ENCODE measurements around the gene ATP5F1C.
A peak's percentile ranks its signal among the peaks of the same experiment; 100 is the strongest.
"Not testable (repeated sequence)": the region's sequence is repeated elsewhere in the genome, so short reads cannot be mapped to it uniquely, and the experiment has no call there.

Gene ATP5F1C

GRCh38 chr10:7794251-7795026 lies 6.5 kb downstream of the ATP5F1C start:
- DNase-seq (ENCODE audit: low spot score): no peak

DNA sequence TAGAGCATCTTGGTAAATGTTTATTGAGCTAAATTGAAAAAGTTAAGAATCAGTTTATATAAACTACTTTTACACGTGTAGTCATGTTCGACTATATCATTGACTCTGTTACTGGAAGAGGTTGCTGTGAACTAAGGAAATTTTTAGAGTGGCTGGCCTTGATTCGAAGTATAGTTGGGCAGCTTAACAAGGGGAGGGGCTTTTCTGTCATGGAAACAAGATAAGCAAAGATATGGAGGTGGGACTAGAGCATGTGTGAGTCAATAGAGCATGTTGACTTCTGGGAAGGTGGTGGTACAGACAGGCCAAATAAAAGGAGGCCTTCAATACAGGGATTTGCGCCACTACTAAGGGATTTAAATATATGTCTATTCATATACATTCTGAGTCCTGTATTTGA lies 7.6 kb downstream of the ATP5F1C start:
- DNase-seq (ENCODE audit: low spot score): no peak

- DNase-seq (ENCODE audit: low spot score): peak; percentile 76
Observed at GRCh38 chr10:7797582-7797981, 9.6 kb downstream of the ATP5F1C start.

- DNase-seq (ENCODE audit: low spot score): no peak
Observed at GRCh38 chr10:7802606-7803005, 14.6 kb downstream of the ATP5F1C start.

- DNase-seq (ENCODE audit: low spot score): no peak
Observed at GRCh38 chr10:7804216-7804615, 16.2 kb downstream of the ATP5F1C start.

DNA sequence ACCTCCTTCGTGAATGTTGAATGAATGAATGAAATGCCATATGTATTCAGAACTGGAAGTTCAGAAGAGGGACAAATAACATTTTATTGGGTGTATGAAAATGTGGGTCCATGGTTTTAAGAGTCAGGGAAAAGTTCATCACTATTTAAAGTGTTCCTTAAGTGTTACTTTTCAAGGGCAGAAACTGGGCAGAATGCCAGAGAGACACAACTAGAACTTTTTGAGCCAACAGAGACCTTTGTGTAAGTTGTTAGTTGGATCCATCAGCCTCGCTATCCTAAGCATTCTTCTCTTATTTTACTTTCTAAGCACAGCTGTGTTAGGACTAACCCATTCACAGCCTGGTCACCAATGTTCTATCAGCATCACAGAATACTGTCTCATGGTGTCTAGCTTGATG lies 16.8 kb downstream of the ATP5F1C start:
- no peak for DNase-seq (ENCODE audit: low spot score)

- DNase-seq (ENCODE audit: low spot score): no peak
Observed at GRCh38 chr10:7808686-7809267, 20.8 kb downstream of the ATP5F1C start.

GRCh38 chr10:7810443-7810842 lies 22.5 kb downstream of the ATP5F1C start:
- DNase-seq (ENCODE audit: low spot score): no peak

GRCh38 chr10:7811000-7811399 lies 23.0 kb downstream of the ATP5F1C start:
- DNase-seq (ENCODE audit: low spot score): no peak

DNA sequence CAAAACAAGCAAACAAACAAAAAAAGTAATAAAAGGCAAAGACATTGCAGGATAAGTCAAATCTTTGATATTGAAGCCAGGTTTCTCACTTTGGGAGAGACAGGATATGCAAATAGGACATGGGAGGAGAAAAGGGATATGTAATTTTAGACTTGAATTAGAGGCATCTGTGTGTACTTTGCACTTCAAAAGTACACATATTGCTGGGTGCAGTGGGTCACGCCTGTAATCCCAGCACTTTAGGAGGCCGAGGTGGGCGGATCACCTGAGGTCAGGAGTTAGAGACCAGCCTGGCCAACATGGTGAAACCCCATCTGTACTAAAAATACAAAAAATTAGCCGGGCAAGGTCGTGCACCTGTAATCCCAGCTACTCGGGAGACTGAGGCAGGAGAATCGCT lies 23.8 kb downstream of the ATP5F1C start:
- not testable (repeated sequence) for DNase-seq (ENCODE audit: low spot score)

DNA sequence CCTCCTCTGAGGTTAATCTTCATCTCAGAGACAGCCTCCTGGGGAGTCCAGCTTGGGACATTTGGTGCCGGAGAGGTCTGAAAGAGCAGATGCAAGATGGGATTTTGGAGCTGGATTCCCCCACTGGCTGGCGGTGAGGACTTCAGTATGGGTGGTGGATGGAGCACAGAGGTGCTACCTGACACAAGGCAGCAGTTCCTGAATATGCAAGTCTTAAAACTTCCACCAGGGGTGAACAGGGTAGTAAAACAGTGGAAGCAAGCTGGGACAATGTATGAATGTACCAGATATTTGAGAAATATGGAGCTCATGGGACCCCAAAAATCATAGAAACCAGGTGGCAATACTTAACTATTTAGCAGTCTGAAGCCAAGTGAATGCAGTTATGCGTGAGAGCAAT lies 25.5 kb downstream of the ATP5F1C start:
- no peak for DNase-seq (ENCODE audit: low spot score)

- DNase-seq (ENCODE audit: low spot score): no peak
Observed at GRCh38 chr10:7817576-7817975, 29.6 kb downstream of the ATP5F1C start.

DNA sequence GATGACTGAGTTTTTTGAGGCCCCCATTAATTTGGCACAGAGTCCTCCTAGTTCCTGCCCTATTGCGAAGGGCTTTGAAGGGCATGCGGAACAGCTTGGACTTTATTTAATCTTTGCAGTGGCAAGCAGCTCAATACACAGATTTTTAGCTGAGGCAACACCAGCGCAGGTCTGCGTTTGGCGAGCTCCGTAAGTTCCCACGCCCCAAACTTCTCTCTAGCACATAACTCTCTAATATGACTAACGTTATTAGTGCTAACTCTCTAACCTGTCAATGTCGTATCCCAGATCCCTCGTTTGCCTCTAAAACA lies 30.0 kb downstream of the ATP5F1C start:
- no peak for DNase-seq (ENCODE audit: low spot score)

DNA sequence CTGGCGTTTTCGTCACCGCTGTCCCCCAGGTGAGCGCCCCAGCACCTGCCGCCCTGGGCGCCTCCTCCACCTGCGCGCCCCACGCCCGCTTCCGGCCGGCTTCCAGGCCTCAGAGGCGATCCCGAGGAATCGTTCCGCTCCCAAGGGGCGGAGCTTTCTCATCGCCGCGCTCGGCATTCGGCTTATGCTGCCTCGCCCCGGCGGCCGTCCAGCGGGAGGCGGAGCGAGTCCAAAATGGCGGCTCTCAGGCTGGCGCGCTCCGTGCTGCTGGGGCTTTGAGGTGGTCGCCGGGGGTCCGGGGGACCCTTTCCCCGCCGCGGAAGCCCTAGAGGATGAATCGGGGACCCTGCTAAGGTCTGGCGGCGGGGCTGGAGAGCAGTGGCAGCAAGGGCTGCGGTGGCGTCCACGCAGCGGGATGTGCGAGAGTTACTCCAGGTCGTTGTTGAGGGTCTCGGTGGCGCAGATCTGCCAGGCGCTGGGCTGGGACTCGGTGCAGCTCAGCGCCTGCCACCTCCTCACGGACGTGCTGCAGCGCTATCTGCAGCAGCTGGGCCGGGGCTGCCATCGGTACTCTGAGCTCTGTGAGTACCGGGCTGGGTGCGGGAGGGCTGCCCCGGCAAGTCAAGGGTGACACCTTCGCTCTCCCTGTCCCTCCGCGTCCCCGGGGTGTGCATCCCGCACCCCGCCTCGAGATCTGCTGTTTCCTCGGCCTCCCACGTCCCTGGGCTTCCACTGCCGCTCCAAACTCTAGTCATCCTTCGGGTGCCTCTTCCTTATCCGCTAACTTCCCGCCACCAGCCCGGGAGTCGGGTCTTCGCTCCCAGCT lies 30.5 kb downstream of the ATP5F1C start, which contains the start of gene TAF3:
Gene TAF3 (plus strand): TSS at position 211 of the 826 bp plus-strand sequence. CDS start 205 bp downstream, at position 416.
- DNase-seq (ENCODE audit: low spot score): peak; percentile 81

GRCh38 chr10:7819121-7819460 lies 31.1 kb downstream of the ATP5F1C start:
- peak; percentile 48 for DNase-seq (ENCODE audit: low spot score)

GRCh38 chr10:7824251-7824650 lies 36.3 kb downstream of the ATP5F1C start:
- DNase-seq (ENCODE audit: low spot score): no peak

DNA sequence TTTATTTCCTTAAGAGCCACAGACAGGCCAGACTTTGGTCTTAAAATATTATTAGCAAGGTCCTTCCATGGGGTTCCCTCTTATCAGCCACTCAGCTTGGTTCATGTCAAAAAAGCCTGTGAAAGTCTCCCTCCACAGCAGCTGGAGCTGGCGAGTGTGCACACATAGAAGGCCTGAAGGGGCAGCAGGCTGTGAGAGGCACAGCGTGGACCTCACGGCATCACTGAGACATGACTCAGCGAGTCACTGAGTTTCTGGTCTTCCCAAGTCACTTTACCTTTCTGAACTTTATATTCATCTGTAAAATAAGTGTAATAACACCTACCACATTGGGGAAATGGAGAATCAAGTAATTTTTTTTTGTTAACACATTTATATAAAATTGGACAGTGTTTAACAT lies 39.0 kb downstream of the ATP5F1C start:
- no peak for DNase-seq (ENCODE audit: low spot score)

DNA sequence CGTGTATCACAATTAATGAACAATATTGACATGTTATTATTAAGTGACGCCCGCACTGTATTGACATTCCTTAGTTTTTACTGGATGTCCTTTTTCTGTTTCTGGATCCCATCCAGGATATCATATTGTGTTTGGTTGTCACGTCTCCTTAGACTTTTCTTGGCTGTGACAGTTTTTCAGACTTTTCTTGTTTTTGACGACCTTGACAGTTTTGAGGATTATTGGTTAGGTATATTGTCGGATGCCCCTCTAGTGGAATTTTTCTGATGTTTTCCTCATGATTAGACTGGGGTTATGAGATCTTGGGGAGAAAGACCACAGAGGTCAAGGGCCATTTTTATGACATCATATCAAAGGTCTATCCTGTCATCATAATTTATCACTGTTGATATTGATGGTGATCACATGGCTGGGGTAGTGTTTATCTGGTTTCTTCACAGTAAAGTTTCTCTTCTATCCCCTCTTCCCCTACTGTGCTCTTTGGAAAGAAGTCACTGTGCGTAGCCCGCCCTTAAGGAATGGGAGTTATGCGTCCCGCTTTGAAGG lies 41.4 kb downstream of the ATP5F1C start:
- no peak for DNase-seq (ENCODE audit: low spot score)

GRCh38 chr10:7832060-7832459 lies 44.1 kb downstream of the ATP5F1C start:
- DNase-seq (ENCODE audit: low spot score): no peak

GRCh38 chr10:7833210-7833609 lies 45.2 kb downstream of the ATP5F1C start:
- DNase-seq (ENCODE audit: low spot score): no peak

DNA sequence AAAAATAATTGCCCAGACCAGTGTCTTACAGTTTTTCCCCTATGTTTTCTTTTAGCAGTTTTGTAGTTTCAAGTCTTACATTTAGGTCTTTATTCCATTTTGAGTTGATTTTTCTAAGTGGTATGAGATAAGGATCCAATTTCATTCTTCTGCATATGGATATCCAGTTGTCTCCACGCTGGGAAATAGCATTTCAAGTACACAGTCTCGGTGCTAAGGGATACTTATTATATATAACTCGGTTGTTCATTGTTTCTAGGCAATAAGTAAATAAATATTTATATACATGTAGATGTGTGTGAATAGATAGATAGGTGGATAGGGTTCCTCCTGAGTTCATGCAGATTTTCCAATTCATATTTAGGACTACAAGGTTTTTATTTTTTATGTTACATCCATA lies 46.3 kb downstream of the ATP5F1C start:
- DNase-seq (ENCODE audit: low spot score): no peak

DNA sequence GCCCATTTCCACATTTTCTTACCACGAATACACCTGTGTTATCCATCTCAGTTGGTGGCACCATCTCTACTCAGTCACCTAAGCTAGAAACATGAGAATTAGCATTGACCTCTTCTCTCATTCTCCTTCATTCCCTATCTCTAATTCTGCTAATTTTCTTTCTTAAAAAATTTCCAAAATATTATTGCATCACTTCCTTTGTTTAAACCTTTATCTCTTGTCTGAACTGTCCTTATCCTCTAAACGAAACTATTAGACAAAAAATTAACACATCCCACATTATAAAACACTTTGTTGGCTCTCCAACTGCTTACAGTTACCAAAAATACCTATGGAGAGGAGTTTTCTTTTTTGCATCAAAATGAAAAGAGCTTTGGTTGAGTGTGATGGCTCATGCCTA lies 48.6 kb downstream of the ATP5F1C start:
- DNase-seq (ENCODE audit: low spot score): no peak

GRCh38 chr10:7846591-7846990 lies 58.6 kb downstream of the ATP5F1C start:
- no peak for DNase-seq (ENCODE audit: low spot score)

Data from SW480 (cell line).